AG04450 (cell line): ENCODE results near the gene OR2B2. TPM values are rescaled to one million over a fixed set of nuclear protein-coding genes. Genes with fewer than 3 reads are reported as not detected.

Experiments
- CTCF ChIA-PET: fragments of 300-600, 350-600 bp; formaldehyde crosslinking; extraction: SDS; loops from one replicate; lab custom pipeline; 2022; ENCODE audit warnings: antibody characterized with exemption, inconsistent platforms; lab: Charles Lee
- POLR2A ChIA-PET: fragments of 350-600 bp; formaldehyde crosslinking; extraction: SDS; loops from one replicate; lab custom pipeline; 2021; ENCODE audit warnings: antibody characterized with exemption, inconsistent platforms; lab: Yijun Ruan, JAX
- DNase-seq: peaks from one replicate; pipeline ENCODE4 v3.0.0-alpha.2; 2011; ENCODE audit warnings: low read depth, low spot score
- H3K27ac ChIP-seq: one replicate; pipeline ENCODE4 v1.5.1; 2012; ENCODE audit warnings: low read depth, low read length, control low read depth
- H3K27me3 ChIP-seq: one replicate; pipeline ENCODE4 v1.6.0; 2012; ENCODE audit warnings: low read length; ENCODE audit not compliant: control insufficient read depth, insufficient read depth
- H3K4me3 ChIP-seq: 2 replicates; pipeline ENCODE4 v1.5.1; 2011; ENCODE audit warnings: mild to moderate bottlenecking, low read depth, low read length, control low read depth
- H3K9me3 ChIP-seq: 2 replicates; pipeline ENCODE4 v1.5.1; 2012; ENCODE audit warnings: low read length; ENCODE audit not compliant: control insufficient read depth, insufficient read depth
- CTCF ChIP-seq: IDR thresholded peaks from 2 replicates; pipeline ENCODE4 v1.5.1; 2011; ENCODE audit warnings: low read depth, low read length, control low read depth, inconsistent platforms
- polyA plus RNA-seq: library from polyadenylated mRNA; depleted of rRNA; stranded (reverse); fragments of >200 nt; gene quantifications from 2 replicates; pipeline ENCODE4 v1.2.3, GENCODE V29; 2011

The OR2B2 gene
- polyA plus RNA-seq, 1 experiment, result not detected

- ChIA-PET CTCF (interaction anchor here (0.7 to 1.3 kb wide), 3 partner anchors 16 to 94 kb away, joined by 4 to 8 read pairs (median 5); no protein-coding TSS in a partner anchor), POLR2A (interaction anchor here (0.6 to 3.6 kb wide), 26 partner anchors 18 to 1863 kb away, joined by 3 to 149 read pairs (median 6); a partner anchor contains a TSS)
- no peak for DNase-seq
- H3K4me3 ChIP-seq, result peak overlapping the region; percentile 67
- H3K27me3 ChIP-seq, result no peaks in the 10 kb centered on the region
- H3K9me3 ChIP-seq, result no peaks in the 10 kb centered on the region
- H3K27ac ChIP-seq, result peak overlapping the region; percentile 87
- TF ChIP-seq CTCF, result no peak
Measured at GRCh38 chr6:27889628-27890444, 22.4 kb downstream of the OR2B2 start.

DNA sequence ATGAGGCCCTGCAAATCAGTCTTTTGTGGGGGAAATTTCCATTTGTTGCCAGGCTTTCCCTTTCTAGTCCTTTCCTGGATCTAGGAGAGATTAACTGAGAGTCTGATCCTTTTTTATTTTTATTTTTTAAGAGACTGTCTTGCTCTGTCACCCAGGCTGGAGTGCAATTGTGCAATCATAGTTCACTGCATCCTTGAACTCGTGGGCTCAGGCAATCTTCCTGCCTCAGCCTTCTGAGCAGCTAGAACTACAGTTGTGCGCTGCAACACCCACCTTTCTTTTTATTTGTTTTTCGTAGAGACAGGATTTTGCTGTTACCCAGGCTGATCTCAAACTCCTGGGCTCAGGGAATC, 22.9 kb downstream of the OR2B2 start:
- H3K9me3 ChIP-seq, result no peaks in the 10 kb centered on the region
- POLR2A ChIA-PET, result interaction anchor here (0.6 to 3.6 kb wide), 8 partner anchors 17 to 742 kb away, joined by 3 to 149 read pairs (median 20); a partner anchor contains a TSS
- CTCF ChIA-PET, result interaction anchor here (1.2 to 1.5 kb wide), 2 partner anchors 11 to 68 kb away, joined by 3 to 9 read pairs; no protein-coding TSS in a partner anchor
- no peak overlapping the region for H3K4me3 ChIP-seq
- DNase-seq, result no peak
- TF ChIP-seq CTCF, result no peak
- no peaks in the 10 kb centered on the region for H3K27me3 ChIP-seq
- H3K27ac ChIP-seq, result no peak overlapping the region

DNA sequence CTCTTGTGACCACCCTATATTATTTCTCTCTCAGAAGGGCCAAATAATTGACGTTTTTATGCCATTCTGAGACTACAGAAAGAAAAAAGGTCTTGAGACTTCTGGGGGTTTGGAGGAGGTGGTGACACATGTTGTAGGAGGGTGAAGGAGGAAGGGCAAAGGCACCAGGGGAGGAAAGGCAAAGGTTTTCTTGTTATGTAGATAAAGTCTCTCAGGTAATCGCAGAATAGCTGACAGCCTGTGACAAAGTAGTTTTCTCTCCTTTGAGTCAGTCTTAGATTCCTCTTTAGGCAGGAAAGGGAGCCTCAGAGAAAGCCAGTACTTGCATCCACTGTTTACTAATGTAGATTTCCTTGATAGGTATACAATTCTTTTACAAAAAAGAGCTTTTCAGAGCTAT, 23.6 kb downstream of the OR2B2 start:
- CTCF ChIA-PET, result interaction anchor here (0.6 to 1.5 kb wide), 3 partner anchors 10 to 1294 kb away, joined by 3 to 9 read pairs (median 3); no protein-coding TSS in a partner anchor
- Histone ChIP-seq H3K27me3 (no peaks in the 10 kb centered on the region), H3K4me3 (no peak overlapping the region), H3K9me3 (no peaks in the 10 kb centered on the region), H3K27ac (no peak overlapping the region)
- no peak for DNase-seq
- POLR2A ChIA-PET, result interaction anchor here (3.1 to 3.6 kb wide), 2 partner anchors 16 to 78 kb away, joined by 31 to 149 read pairs; a partner anchor contains a TSS
- no peak for TF ChIP-seq CTCF

DNA sequence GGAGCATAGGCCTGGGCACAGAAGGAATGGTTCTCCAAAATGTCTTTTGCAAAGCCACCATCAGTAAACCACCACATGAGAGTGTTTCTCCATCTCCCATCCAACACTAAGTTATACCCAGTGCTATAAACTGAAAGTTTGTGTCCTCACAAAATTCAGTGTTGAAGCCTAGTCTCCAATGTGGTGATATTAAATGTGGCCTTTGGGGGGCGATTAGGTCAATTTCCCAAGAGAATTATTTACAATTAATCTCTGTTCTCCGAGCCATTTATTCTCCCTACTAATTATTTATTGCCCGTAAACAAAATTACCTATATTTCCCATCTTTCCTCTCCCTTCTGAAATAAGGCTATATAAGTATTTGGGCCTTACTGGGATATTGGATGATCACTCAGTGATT, 26.1 kb downstream of the OR2B2 start:
- ChIA-PET CTCF (no interaction called here), POLR2A (no interaction called here)
- no peak overlapping the region for H3K27ac ChIP-seq
- H3K27me3 ChIP-seq, result no peaks in the 10 kb centered on the region
- TF ChIP-seq CTCF, result no peak
- no peaks in the 10 kb centered on the region; the same call in 1 of the 2 replicates for H3K9me3 ChIP-seq
- H3K4me3 ChIP-seq, result no peak overlapping the region
- no peak for DNase-seq

DNA sequence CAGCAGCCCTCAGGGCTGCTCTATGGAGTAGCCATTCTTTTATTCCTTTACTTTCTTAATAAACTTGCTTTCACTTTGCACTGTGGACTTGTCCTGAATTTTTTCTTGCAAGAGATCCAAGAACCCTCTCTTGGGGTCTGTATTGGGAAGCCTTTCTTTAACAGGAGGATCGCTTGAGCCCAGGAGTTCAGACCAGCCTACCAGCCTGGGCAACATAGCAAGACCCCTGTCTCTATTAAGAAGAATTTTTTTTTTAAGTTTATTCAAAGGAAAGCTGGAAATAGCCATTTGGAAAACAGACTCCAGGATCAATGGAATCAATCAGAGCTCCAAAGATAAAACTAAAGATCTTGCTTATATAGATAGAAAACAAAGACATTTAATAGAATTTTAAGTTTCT, 29.1 kb downstream of the OR2B2 start:
- Histone ChIP-seq H3K4me3 (no peak overlapping the region), H3K27ac (no peak overlapping the region), H3K9me3 (no peaks in the 10 kb centered on the region; the same call in 1 of the 2 replicates), H3K27me3 (no peaks in the 10 kb centered on the region)
- ChIA-PET POLR2A (no interaction called here), CTCF (no interaction called here)
- TF ChIP-seq CTCF, result no peak
- no peak for DNase-seq
